Measurements from ENCODE around the gene KLC1.
"Not testable (repeated sequence)": the region's sequence is repeated elsewhere in the genome, so short reads cannot be mapped to it uniquely, and the experiment has no call there.

The KLC1 gene

GRCh38 chr14:103690332-103690731, 61.3 kb downstream of the KLC1 start:
- DNase-seq (ENCODE audit: low spot score): no peak

- DNase-seq (ENCODE audit: low spot score): not testable (repeated sequence)
Observed at GRCh38 chr14:103691655-103692054, 62.6 kb downstream of the KLC1 start.

- DNase-seq (ENCODE audit: low spot score): no peak
Observed at GRCh38 chr14:103692159-103692558, 63.1 kb downstream of the KLC1 start.

- DNase-seq (ENCODE audit: low spot score): no peak
Observed at GRCh38 chr14:103692871-103693270, 63.9 kb downstream of the KLC1 start.

GRCh38 chr14:103693515-103693914, 64.5 kb downstream of the KLC1 start:
- peak; percentile 58 for DNase-seq (ENCODE audit: low spot score)

- no peak for DNase-seq (ENCODE audit: low spot score)
Observed at GRCh38 chr14:103694572-103695026, 65.6 kb downstream of the KLC1 start.

- no peak for DNase-seq (ENCODE audit: low spot score)
Observed at GRCh38 chr14:103695296-103696069, 66.5 kb downstream of the KLC1 start.

- no peak for DNase-seq (ENCODE audit: low spot score)
Observed at GRCh38 chr14:103696070-103696402, 67.0 kb downstream of the KLC1 start.

GRCh38 chr14:103696466-103697071, 67.6 kb downstream of the KLC1 start:
- DNase-seq (ENCODE audit: low spot score): peak; percentile 40

- no peak for DNase-seq (ENCODE audit: low spot score)
Observed at GRCh38 chr14:103697206-103697602, 68.2 kb downstream of the KLC1 start.

GRCh38 chr14:103697603-103698379, 68.8 kb downstream of the KLC1 start:
- DNase-seq (ENCODE audit: low spot score): no peak

- peak; percentile 58 for DNase-seq (ENCODE audit: low spot score)
Observed at GRCh38 chr14:103698380-103699260, 69.6 kb downstream of the KLC1 start.

GRCh38 chr14:103699261-103699661, 70.2 kb downstream of the KLC1 start:
- DNase-seq (ENCODE audit: low spot score): no peak

GRCh38 chr14:103699901-103700752, 71.1 kb downstream of the KLC1 start:
- DNase-seq (ENCODE audit: low spot score): no peak

- no peak for DNase-seq (ENCODE audit: low spot score)
Observed at GRCh38 chr14:103700753-103701490, 71.9 kb downstream of the KLC1 start.

- no peak for DNase-seq (ENCODE audit: low spot score)
Observed at GRCh38 chr14:103702095-103702494, 73.1 kb downstream of the KLC1 start.

- DNase-seq (ENCODE audit: low spot score): no peak
Observed at GRCh38 chr14:103702497-103703432, 73.8 kb downstream of the KLC1 start.

- DNase-seq (ENCODE audit: low spot score): no peak
Observed at GRCh38 chr14:103703433-103704385, 74.7 kb downstream of the KLC1 start.

Measured in iPS-NIHi11 (cell line).